Mammary epithelial cell (primary cell): Measurements from ENCODE around the gene PLPPR4.

Experiments
- CTCF ChIP-seq, 2 donors: IDR thresholded peaks in 1 of 2; conservative IDR thresholded peaks in 1 of 2; 2 replicates each; pipeline ENCODE4 v1.5.1; 2011 to 2012; ENCODE audit warnings: inconsistent platforms in 2 of 2, low read length in 2 of 2, mild to moderate bottlenecking in 2 of 2, control low read depth in 1 of 2, low read depth in 1 of 2; ENCODE audit not compliant: insufficient read depth in 1 of 2; ENCODE audit errors: extremely low read depth in 1 of 2
- EZH2 ChIP-seq: IDR thresholded peaks from 2 replicates; pipeline ENCODE4 v1.6.1; 2012; ENCODE audit warnings: low read length, inconsistent platforms, borderline replicate concordance

GRCh38 chr1:99266726-99267125 is 2.4 kb downstream of the PLPPR4 start:
- TF ChIP-seq CTCF (conservative IDR thresholded peaks at IDR 0.05 in 1 of 2, IDR thresholded peaks at IDR 0.05 in 1 of 2; ENCODE audit: extremely low read depth in 1 of 2, insufficient read depth in 1 of 2, low read depth in 1 of 2, low read length in 2 of 2) (no peak), EZH2 (no peak)
